GM21576 (cell line): Measurements from ENCODE around the gene RNF227.
"Not testable (repeated sequence)": the region's sequence is repeated elsewhere in the genome, so short reads cannot be mapped to it uniquely, and the experiment has no call there.

Experiments used
- ATAC-seq: cut with Tn5 transposase; IDR thresholded peaks from one replicate; pipeline ENCODE4 v1.9.1; 2021; ENCODE audit warnings: mild to moderate bottlenecking, moderate library complexity; ENCODE audit not compliant: unreplicated experiment

Gene RNF227

GRCh38 chr17:7915611-7916384, at the start of gene RNF227:
TSS of gene RNF227 (minus strand) at chr17:7916289. CDS start at chr17:7916195, 94 bp downstream.
- ATAC-seq = peak; percentile 65

GRCh38 chr17:7961421-7961820, 45.3 kb upstream of the RNF227 start:
- no peak for ATAC-seq

- no peak for ATAC-seq
These were observed 43.6 kb upstream of the RNF227 start for GRCh38 chr17:7959503-7960253.

DNA sequence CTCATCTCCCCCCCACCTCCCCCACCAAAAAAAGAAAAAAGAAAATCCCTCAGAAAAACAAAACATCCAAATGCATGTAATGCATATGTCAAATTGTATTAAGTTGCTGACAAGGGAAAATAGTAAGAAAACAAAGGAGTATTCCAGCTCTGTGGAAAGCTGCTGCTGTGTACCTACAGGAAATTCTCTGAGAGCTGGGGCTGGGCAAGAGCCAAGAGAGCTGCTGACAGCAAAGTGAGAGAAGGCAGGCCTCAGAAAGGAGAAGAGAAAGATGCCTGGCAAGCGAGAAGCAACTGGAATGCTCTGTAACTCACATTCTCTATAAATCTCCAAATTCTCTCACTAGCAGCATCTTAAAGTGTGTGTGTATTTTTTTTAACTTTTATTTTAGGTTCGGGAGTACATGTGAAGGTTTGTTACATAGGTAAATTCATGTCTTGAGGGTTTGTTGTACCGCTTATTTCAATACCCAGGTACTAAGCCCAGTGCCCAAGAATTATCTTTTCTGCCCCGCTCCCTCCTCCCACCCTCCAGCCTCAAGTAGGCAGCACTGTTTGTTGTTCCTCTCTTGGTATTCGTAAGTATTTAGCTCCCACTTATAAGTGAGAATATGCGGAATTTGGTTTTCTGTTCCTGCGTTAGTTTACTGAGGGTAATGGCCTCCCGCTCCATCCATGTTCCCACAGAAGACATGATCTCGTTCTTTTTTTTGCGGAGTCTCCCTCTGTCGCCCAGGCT, 40.3 kb upstream of the RNF227 start:
- ATAC-seq = no peak

DNA sequence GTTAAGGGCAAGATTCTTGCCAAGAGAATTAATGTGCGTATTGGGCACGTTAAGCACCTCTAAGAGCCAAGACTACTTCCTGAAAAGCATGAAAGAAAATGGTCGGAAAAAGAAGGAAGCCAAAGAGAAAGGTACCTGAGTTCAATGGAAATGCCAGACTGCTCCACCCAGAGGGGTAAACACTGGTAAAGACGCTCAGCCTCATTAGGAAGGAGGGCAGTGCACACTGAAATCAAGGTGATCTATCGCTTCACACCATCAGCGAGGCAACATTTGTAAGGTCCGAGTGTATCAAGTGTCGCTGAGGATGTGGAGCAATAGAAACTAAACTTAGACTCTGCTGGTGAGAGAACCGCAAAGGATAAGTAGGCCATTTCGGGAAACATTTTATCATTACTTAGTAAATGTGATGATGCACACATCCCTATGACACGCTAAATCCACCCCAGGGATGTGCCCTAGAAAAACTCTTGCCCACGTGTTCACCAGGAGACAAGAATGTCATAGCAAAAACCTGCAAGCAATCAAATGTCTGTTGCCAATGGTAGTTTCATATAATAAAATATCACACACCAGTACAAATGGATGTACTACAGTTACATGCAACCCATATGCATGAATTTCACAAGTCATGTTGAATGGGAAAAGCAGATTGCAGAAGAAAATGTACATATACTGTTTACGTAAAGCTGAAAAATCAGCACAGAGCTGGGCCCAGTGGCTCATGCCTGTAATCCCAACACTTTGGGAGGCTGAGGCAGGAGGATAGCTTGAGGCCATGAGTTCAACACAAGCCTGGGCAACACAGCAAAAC, 39.5 kb upstream of the RNF227 start:
- ATAC-seq = no peak

GRCh38 chr17:7953266-7953665, 37.2 kb upstream of the RNF227 start:
- ATAC-seq = not testable (repeated sequence)

GRCh38 chr17:7951143-7951792, 35.2 kb upstream of the RNF227 start:
- no peak for ATAC-seq

DNA sequence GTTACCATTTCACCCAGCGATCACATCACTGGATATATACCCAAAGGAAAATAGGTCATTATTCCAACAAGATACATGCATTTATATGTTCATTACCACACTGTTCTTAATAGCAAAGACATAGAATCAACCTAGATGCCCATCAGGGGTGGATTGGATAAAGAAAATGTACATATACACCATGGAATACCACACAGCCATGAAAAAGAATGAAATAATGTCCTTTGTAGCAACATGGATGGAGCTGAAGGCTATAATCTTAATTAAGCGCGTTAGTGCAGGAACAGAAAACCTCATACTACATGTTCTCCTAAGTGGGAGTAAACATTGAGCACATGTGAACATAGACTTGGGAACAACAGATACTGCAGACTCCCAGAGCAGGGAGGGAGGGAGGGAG, 34.5 kb upstream of the RNF227 start:
- no peak for ATAC-seq

DNA sequence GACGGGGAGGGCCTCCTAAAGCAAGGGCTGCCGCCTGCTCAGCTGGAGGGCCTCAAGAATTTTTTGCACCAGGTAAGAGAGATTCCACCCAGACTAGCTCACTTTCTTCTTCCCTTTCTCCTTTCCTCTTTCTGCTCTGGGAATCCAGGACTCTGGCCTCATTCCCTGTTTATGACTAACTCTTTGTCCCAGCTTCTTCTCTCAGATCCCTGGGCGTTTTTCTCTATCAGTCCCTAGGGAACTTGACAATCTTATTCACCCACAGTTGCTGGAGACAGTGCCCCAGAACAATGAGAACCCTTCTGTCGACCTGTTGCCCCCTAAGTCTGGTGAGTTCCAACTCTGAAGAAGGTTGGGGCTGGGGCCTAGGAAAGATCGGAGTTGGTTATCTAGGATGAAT, 31.6 kb upstream of the RNF227 start:
- ATAC-seq = no peak

- ATAC-seq = no peak
These were observed 30.4 kb upstream of the RNF227 start for GRCh38 chr17:7946441-7946840.

- no peak for ATAC-seq
These were observed 29.6 kb upstream of the RNF227 start for GRCh38 chr17:7945651-7946050.

DNA sequence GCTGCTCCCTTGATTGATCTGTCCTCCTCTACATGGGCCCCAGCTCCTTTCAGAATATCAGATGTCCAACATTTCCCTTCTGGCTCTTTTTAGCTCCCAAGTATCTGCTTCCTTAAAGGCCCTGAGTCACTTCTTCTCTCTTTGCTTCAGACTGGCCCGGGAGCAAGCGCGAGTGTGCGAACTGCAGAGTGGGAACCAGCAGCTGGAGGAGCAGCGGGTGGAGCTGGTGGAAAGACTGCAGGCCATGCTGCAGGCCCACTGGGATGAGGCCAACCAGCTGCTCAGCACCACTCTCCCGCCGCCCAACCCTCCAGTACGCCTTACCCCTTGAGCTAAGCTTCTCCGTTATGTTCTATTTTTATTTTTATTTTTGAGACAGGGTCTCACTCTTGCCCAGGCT, 28.2 kb upstream of the RNF227 start:
- ATAC-seq = no peak

DNA sequence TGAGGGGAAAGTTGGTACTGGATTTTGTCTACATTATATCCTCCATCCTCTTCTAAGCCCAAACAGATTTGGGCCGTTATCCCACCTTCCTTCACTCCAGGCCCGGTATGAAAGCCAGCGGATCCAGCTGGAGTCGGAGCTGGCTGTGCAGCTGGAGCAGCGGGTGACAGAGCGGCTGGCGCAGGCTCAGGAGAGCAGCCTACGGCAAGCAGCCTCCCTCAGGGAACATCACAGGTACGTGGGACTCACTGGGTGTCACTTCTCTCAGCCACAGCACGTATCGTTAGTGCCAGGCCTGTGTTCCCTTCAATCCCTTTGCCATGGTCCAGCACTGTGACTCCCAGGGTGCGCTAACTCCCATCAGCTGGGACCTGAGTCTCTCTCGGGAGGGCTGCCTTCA, 27.2 kb upstream of the RNF227 start:
- no peak for ATAC-seq

DNA sequence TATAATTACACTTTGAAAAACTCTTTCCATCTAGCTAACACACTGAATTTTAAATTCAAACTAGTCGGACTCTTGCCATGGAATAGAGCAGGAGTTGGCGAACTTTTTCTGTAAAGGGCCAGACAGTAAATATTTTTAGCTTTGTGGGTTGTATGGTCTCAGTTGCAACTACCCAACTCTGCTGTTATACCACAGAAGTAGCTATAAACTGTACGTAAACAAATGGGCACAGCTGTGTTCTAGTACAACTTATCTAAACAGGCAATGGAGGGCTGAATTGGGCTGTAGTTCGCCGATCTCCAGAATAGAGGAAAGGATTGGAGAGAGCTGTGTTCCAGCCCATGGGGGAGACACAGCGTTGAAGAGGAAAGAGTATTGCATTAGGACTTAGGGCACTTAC, 24.7 kb upstream of the RNF227 start:
- ATAC-seq = no peak

- no peak for ATAC-seq
These were observed 23.9 kb upstream of the RNF227 start for GRCh38 chr17:7940034-7940433.

DNA sequence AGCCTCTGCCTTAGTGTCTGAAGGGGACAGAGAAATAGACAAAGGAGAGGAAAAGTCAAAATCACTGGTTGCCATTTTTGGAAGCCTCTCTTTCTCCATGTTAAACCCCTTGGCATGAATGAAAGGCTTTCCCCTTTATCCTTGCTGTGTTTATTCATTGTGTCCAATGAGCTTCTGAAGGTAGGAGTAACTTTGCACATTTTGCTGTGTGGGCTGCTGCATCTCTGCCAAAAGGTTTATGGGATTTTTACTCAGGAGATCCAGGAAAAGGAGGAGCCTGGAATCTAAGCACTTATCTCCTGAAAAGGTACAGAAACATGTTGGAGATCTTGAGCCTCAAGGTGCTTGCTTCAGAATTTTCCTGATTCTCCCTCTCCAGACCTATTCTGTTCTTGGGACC, 19.8 kb upstream of the RNF227 start:
- no peak for ATAC-seq

DNA sequence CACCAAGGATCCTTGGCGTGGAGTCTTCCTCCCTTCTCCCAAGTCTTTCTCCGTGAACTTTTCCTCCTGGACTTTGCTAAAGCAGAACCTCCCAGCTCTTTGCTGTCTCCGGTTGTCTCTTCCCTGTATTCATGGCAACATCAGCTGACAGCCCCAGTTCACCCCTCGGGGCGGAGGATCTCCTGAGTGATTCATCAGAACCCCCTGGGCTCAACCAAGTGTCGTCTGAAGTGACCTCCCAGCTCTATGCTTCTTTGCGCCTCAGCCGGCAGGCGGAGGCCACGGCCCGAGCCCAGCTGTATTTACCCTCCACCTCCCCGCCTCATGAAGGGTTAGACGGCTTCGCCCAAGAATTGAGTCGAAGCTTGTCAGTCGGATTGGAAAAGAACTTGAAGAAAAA, 16.9 kb upstream of the RNF227 start:
- ATAC-seq = no peak

- ATAC-seq = no peak
These were observed 16.4 kb upstream of the RNF227 start for GRCh38 chr17:7932483-7932891.

- ATAC-seq = peak; percentile 90
These were observed 15.8 kb upstream of the RNF227 start, which contains the start of the genes CNTROB and TRAPPC1 for GRCh38 chr17:7931709-7932482. TSS of gene CNTROB (plus strand) at chr17:7932206. CDS start at chr17:7933080, 874 bp downstream. TSS of gene TRAPPC1 (minus strand) at chr17:7931946. CDS start at chr17:7931829, 117 bp downstream.
